HepG2 (cell line): ENCODE results near the gene MFNG. TPM values are rescaled to one million over a fixed set of nuclear protein-coding genes. Genes with fewer than 3 reads are reported as not detected.

ENCODE experiments used
- BHLHE40 ChIP-seq: IDR thresholded peaks from 2 replicates; pipeline ENCODE4 v1.6.1; 2011; ENCODE audit warnings: low read length, improper control_type of control experiment
- ESRRA ChIP-seq: sonication (generic); formaldehyde crosslinking; IDR thresholded peaks from 2 replicates; pipeline ENCODE4 v1.5.1; 2020; ENCODE audit warnings: mild to moderate bottlenecking, low read depth, missing genetic modification reagents
- FOXK2 ChIP-seq: fragments of 450-650 bp; IDR thresholded peaks from 2 replicates; pipeline ENCODE4 v1.6.1; 2016
- GTF3A ChIP-seq: sonication (generic); formaldehyde crosslinking; conservative IDR thresholded peaks from 2 replicates; pipeline ENCODE4 v1.4.0; 2020; ENCODE audit warnings: mild to moderate bottlenecking, missing genetic modification reagents
- HHEX ChIP-seq: IDR thresholded peaks from 2 replicates; pipeline ENCODE4 v1.6.1; 2016; ENCODE audit warnings: control low read depth
- HMGXB4 ChIP-seq, 2 experiments: sonication (generic) in 1 of 2; formaldehyde crosslinking in 1 of 2; IDR thresholded peaks; 2 replicates each; pipeline versions ENCODE4 v1.4.0 to v1.6.1; 2018 to 2020; ENCODE audit warnings: missing genetic modification reagents in 2 of 2, borderline replicate concordance in 1 of 2, low read depth in 1 of 2, mild to moderate bottlenecking in 1 of 2, missing biosample characterization in 1 of 2
- IRF1 ChIP-seq: sonication (generic); formaldehyde crosslinking; IDR thresholded peaks from 2 replicates; pipeline ENCODE4 v1.4.0; 2020; ENCODE audit warnings: low read depth, mild to moderate bottlenecking, missing genetic modification reagents
- JUND ChIP-seq: sonication (generic); formaldehyde crosslinking; IDR thresholded peaks from 2 replicates; pipeline ENCODE4 v1.8.0; 2022; ENCODE audit warnings: mild to moderate bottlenecking, missing genetic modification reagents
- NFIB ChIP-seq: sonication (generic); formaldehyde crosslinking; IDR thresholded peaks from 2 replicates; pipeline ENCODE4 v1.9.0; 2021; ENCODE audit warnings: missing genetic modification reagents, mild to moderate bottlenecking, borderline replicate concordance
- SAP130 ChIP-seq: IDR thresholded peaks from 2 replicates; pipeline ENCODE4 v1.6.1; 2016; ENCODE audit warnings: low read depth
- SIN3A ChIP-seq: IDR thresholded peaks from 2 replicates; pipeline ENCODE4 v1.6.1; 2011; ENCODE audit warnings: low read depth, mild to moderate bottlenecking, control low read depth, low read length, borderline replicate concordance
- SNRNP70 ChIP-seq: fragments of 200-400 bp; formaldehyde crosslinking; IDR thresholded peaks from 2 replicates; pipeline ENCODE4 v1.6.1; 2017; ENCODE audit warnings: mild to moderate bottlenecking, low read depth, low read length, moderate library complexity
- ZBTB1 ChIP-seq: sonication (generic); formaldehyde crosslinking; IDR thresholded peaks from 2 replicates; pipeline ENCODE4 v1.4.0; 2020; ENCODE audit warnings: missing genetic modification reagents, borderline replicate concordance
- ZFP1 ChIP-seq: IDR thresholded peaks from 2 replicates; pipeline ENCODE4 v1.6.1; 2016
- ZMYM2 ChIP-seq: sonication (generic); formaldehyde crosslinking; IDR thresholded peaks from 2 replicates; pipeline ENCODE4 v1.8.0; 2022; ENCODE audit warnings: mild to moderate bottlenecking, missing genetic modification reagents
- ZNF333 ChIP-seq: sonication (generic); formaldehyde crosslinking; IDR thresholded peaks from 2 replicates; pipeline ENCODE4 v1.4.0; 2020; ENCODE audit warnings: mild to moderate bottlenecking, missing genetic modification reagents, borderline replicate concordance
- ZNF549 ChIP-seq: sonication (generic); formaldehyde crosslinking; IDR thresholded peaks from 2 replicates; pipeline ENCODE4 v1.5.0; 2020; ENCODE audit warnings: missing genetic modification reagents
- ZNF619 ChIP-seq: sonication (generic); formaldehyde crosslinking; IDR thresholded peaks from 2 replicates; pipeline ENCODE4 v1.4.0; 2020; ENCODE audit warnings: mild to moderate bottlenecking, missing genetic modification reagents
- ZNF720 ChIP-seq: sonication (generic); formaldehyde crosslinking; IDR thresholded peaks from 2 replicates; pipeline ENCODE4 v1.4.0; 2020; ENCODE audit warnings: missing genetic modification reagents
- ZNF746 ChIP-seq: sonication (generic); formaldehyde crosslinking; IDR thresholded peaks from 2 replicates; pipeline ENCODE4 v1.8.0; 2022; ENCODE audit warnings: mild to moderate bottlenecking, missing genetic modification reagents
- ZNF772 ChIP-seq: sonication (generic); formaldehyde crosslinking; IDR thresholded peaks from 2 replicates; pipeline ENCODE4 v1.5.0; 2020; ENCODE audit warnings: mild to moderate bottlenecking, missing genetic modification reagents
- ZNF790 ChIP-seq: sonication (generic); formaldehyde crosslinking; IDR thresholded peaks from 2 replicates; pipeline ENCODE4 v1.8.0; 2022; ENCODE audit warnings: missing genetic modification reagents, mild to moderate bottlenecking, borderline replicate concordance
- ZSCAN30 ChIP-seq: sonication (generic); formaldehyde crosslinking; IDR thresholded peaks from 2 replicates; pipeline ENCODE4 v1.5.0; 2020; ENCODE audit warnings: mild to moderate bottlenecking, missing genetic modification reagents
- polyA plus RNA-seq, 8 experiments: library from polyadenylated mRNA; depleted of rRNA in 3 of 8; stranded (reverse) in 7 of 8; unstranded in 1 of 8; fragments of >200 nt; fragmentation: Illumina TruSeq in 4 of 8; extraction: Trizol in 4 of 8; gene quantifications; 2 replicates each; pipeline versions ENCODE4 v1.2.1 to v1.2.3, GENCODE V29; 2011 to 2016; ENCODE audit warnings: low read depth in 4 of 8, missing spikeins in 1 of 8, mixed read lengths in 1 of 8; ENCODE audit not compliant: insufficient read depth in 1 of 8
- total RNA-seq, 5 experiments: library from RNA; depleted of rRNA; stranded (reverse); fragments of >200 nt; fragmentation: Illumina TruSeq; extraction: Trizol; gene quantifications; 2 replicates each; pipeline ENCODE4 v1.2.3, GENCODE V29; 2016; ENCODE audit warnings: low read depth in 1 of 5
- TF ChIP-seq, protein P1 (sequence below): sonication (generic); formaldehyde crosslinking; IDR thresholded peaks from 2 replicates; pipeline ENCODE4 v1.4.0; 2020; ENCODE audit warnings: missing genetic modification reagents
- TF ChIP-seq, protein P2 (sequence below): IDR thresholded peaks from 2 replicates; pipeline ENCODE4 v1.6.1; 2012; ENCODE audit warnings: inconsistent platforms
- TF ChIP-seq, protein P3 (sequence below): sonication (generic); formaldehyde crosslinking; IDR thresholded peaks from 2 replicates; pipeline ENCODE4 v1.5.0; 2020; ENCODE audit warnings: mild to moderate bottlenecking, missing genetic modification reagents, borderline replicate concordance

Gene MFNG
- total and polyA plus RNA-seq, 2 of the 13 experiments (the other 11 are each of a cell fraction or from before 2014, with no cell fraction given) = 1.0 to 11.7 TPM

- TF ChIP-seq, protein P1, sequence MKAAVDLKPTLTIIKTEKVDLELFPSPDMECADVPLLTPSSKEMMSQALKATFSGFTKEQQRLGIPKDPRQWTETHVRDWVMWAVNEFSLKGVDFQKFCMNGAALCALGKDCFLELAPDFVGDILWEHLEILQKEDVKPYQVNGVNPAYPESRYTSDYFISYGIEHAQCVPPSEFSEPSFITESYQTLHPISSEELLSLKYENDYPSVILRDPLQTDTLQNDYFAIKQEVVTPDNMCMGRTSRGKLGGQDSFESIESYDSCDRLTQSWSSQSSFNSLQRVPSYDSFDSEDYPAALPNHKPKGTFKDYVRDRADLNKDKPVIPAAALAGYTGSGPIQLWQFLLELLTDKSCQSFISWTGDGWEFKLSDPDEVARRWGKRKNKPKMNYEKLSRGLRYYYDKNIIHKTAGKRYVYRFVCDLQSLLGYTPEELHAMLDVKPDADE = no peak
- TF ChIP-seq ZMYM2 (CRISPR knock-in tag) = 0 out of 2 replicates have a peak, but pooled peaks have one; percentile 64
- no peak for TF ChIP-seq ZNF549 (CRISPR knock-in tag)
- TF ChIP-seq IRF1 (CRISPR knock-in tag) = no peak
- TF ChIP-seq, protein P2, sequence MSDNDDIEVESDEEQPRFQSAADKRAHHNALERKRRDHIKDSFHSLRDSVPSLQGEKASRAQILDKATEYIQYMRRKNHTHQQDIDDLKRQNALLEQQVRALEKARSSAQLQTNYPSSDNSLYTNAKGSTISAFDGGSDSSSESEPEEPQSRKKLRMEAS = peak; percentile 78
- no peak for TF ChIP-seq ZNF333 (CRISPR knock-in tag)
- no peak for TF ChIP-seq GTF3A
- no peak for TF ChIP-seq HHEX (CRISPR knock-in tag)
- TF ChIP-seq BHLHE40 = no peak
- TF ChIP-seq ZNF772 = no peak
- no peak for TF ChIP-seq JUND (CRISPR knock-in tag)
- TF ChIP-seq HMGXB4 (CRISPR knock-in tag; IDR thresholded peaks at IDR 0.05; ENCODE audit: borderline replicate concordance in 1 of 2, low read depth in 1 of 2) = no peak
- TF ChIP-seq SNRNP70 = no peak
- TF ChIP-seq, protein P3, sequence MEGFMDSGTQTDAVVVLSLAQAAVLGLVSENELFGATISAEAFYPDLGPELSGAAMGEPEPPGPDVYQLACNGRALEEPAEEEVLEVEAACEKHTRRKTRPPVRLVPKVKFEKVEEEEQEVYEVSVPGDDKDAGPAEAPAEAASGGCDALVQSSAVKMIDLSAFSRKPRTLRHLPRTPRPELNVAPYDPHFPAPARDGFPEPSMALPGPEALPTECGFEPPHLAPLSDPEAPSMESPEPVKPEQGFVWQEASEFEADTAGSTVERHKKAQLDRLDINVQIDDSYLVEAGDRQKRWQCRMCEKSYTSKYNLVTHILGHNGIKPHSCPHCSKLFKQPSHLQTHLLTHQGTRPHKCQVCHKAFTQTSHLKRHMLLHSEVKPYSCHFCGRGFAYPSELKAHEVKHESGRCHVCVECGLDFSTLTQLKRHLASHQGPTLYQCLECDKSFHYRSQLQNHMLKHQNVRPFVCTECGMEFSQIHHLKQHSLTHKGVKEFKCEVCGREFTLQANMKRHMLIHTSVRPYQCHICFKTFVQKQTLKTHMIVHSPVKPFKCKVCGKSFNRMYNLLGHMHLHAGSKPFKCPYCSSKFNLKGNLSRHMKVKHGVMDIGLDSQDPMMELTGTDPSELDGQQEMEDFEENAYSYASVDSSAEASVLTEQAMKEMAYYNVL (CRISPR knock-in tag) = no peak
- no peak for TF ChIP-seq ZBTB1 (CRISPR knock-in tag)
- TF ChIP-seq NFIB (CRISPR knock-in tag) = no peak
- TF ChIP-seq ESRRA (CRISPR knock-in tag) = peak; percentile 64; the same call in 1 of the 2 replicates
- peak; percentile 42; the same call in 1 of the 2 replicates for TF ChIP-seq ZNF746 (CRISPR knock-in tag)
- TF ChIP-seq ZNF790 (CRISPR knock-in tag) = no peak
- peak; percentile 73 for TF ChIP-seq SAP130 (CRISPR knock-in tag)
- no peak for TF ChIP-seq ZNF720
- no peak for TF ChIP-seq FOXK2
- no peak for TF ChIP-seq ZSCAN30 (CRISPR knock-in tag)
- TF ChIP-seq ZFP1 (CRISPR knock-in tag) = no peak
- peak; percentile 46; the same call in 1 of the 2 replicates for TF ChIP-seq SIN3A
- 0 out of 2 replicates have a peak, but pooled peaks have one; percentile 35 for TF ChIP-seq ZNF619 (CRISPR knock-in tag)
Observed at GRCh38 chr22:37488337-37489135, 2.4 kb upstream of the MFNG start (continued).
